Endothelial cell of umbilical vein (primary cell): ENCODE results near the gene HCN1. TPM values are rescaled to one million over a fixed set of nuclear protein-coding genes. Genes with fewer than 3 reads are reported as not detected.

Source experiments
- BruUV-seq: library from RNA; stranded (reverse); fragments of 400-500 nt; replicated peaks from 2 replicates; lab custom pipeline; 2021; lab: Mats Ljungman, UMichigan
- CTCF ChIA-PET: fragments of 300-600, 350-600 bp; sonication (Branson Sonifier 250); formaldehyde crosslinking; loops from one replicate; lab custom pipeline; 2021; ENCODE audit warnings: antibody characterized with exemption, inconsistent platforms; lab: Charles Lee
- POLR2A ChIA-PET: fragments of 300-600, 350-600 bp; sonication (Branson Sonifier 250); formaldehyde crosslinking; loops from one replicate; lab custom pipeline; 2021; ENCODE audit warnings: antibody characterized with exemption, inconsistent platforms; lab: Charles Lee
- DNase-seq: peaks from one replicate; pipeline ENCODE4 v3.0.0-alpha.2; 2011; ENCODE audit warnings: low read depth, low spot score
- FAIRE-seq: peaks from 2 replicates; lab custom pipeline; 2011; peaks lifted over from hg19 to GRCh38; lab: Jason Lieb, UNC
- H2AFZ ChIP-seq: 2 replicates; pipeline ENCODE4 v1.6.0; 2012; ENCODE audit warnings: low read depth, low read length, control low read depth, inconsistent platforms
- H3K27ac ChIP-seq: 2 replicates; pipeline ENCODE4 v1.5.1; 2011; ENCODE audit warnings: low read depth, mild to moderate bottlenecking, control low read depth, low read length, moderate library complexity; ENCODE audit not compliant: insufficient read depth
- H3K27me3 ChIP-seq, 2 experiments: 2 replicates each; pipeline versions ENCODE4 v1.6.0 to v1.6.1; 2011; ENCODE audit warnings: low read length in 2 of 2, mixed read lengths in 1 of 2; ENCODE audit not compliant: control insufficient read depth in 2 of 2, insufficient read depth in 2 of 2
- H3K36me3 ChIP-seq, 2 experiments: 2 replicates in 1 of 2; 3 replicates in 1 of 2; pipeline ENCODE4 v1.5.1; 2011; ENCODE audit warnings: low read length in 2 of 2, mild to moderate bottlenecking in 1 of 2, moderate library complexity in 1 of 2; ENCODE audit not compliant: control insufficient read depth in 2 of 2, insufficient read depth in 2 of 2; ENCODE audit errors: extremely low read depth in 1 of 2
- H3K4me1 ChIP-seq: 3 replicates; pipeline ENCODE4 v1.5.1; 2011; ENCODE audit warnings: mild to moderate bottlenecking, low read length; ENCODE audit not compliant: control insufficient read depth, insufficient read depth; ENCODE audit errors: extremely low read depth
- H3K4me2 ChIP-seq: 2 replicates; pipeline ENCODE4 v1.6.1; 2011; ENCODE audit warnings: low read length, control low read depth, mixed read lengths; ENCODE audit not compliant: insufficient read depth
- H3K4me3 ChIP-seq, 3 experiments: fragments of 200-600 bp in 1 of 3; sonication (generic), shearing (Covaris generic) in 1 of 3; replicated peaks in 1 of 3; 2 replicates each; pipeline ENCODE4 v1.5.1; 2011 to 2016; ENCODE audit warnings: control low read depth in 3 of 3, low read length in 3 of 3, mild to moderate bottlenecking in 2 of 3, inconsistent platforms in 1 of 3, low read depth in 1 of 3, moderate library complexity in 1 of 3; ENCODE audit not compliant: insufficient read depth in 1 of 3
- H3K79me2 ChIP-seq: 2 replicates; pipeline ENCODE4 v1.6.0; 2012; ENCODE audit warnings: low read length, inconsistent platforms; ENCODE audit not compliant: control insufficient read depth, insufficient read depth
- H3K9ac ChIP-seq: replicated peaks from 2 replicates; pipeline ENCODE3; 2011; ENCODE audit warnings: low read length, control low read depth; ENCODE audit not compliant: insufficient read depth; ENCODE audit errors: extremely low read depth
- H3K9me1 ChIP-seq: replicated peaks from 3 replicates; pipeline ENCODE4 v1.6.0; 2011; ENCODE audit warnings: mild to moderate bottlenecking, low read length; ENCODE audit not compliant: control insufficient read depth, insufficient read depth; ENCODE audit errors: extremely low read depth
- H3K9me3 ChIP-seq: replicated peaks from 2 replicates; pipeline ENCODE4 v1.5.1; 2012; ENCODE audit warnings: low read length, inconsistent platforms; ENCODE audit not compliant: control insufficient read depth, insufficient read depth
- H4K20me1 ChIP-seq: replicated peaks from 2 replicates; pipeline ENCODE3; 2011; ENCODE audit warnings: mild to moderate bottlenecking, low read length; ENCODE audit not compliant: control insufficient read depth, insufficient read depth; ENCODE audit errors: extremely low read depth
- CTCF ChIP-seq, 2 donors: IDR thresholded peaks; 1 replicate in 1 of 2; 2 replicates in 1 of 2; pipeline ENCODE4 v1.5.1; 2011; ENCODE audit warnings: low read length in 2 of 2, mild to moderate bottlenecking in 2 of 2, moderate library complexity in 2 of 2, control low read depth in 1 of 2, inconsistent platforms in 1 of 2, low read depth in 1 of 2; ENCODE audit not compliant: insufficient read depth in 1 of 2; ENCODE audit errors: extremely low read depth in 1 of 2
- EZH2 ChIP-seq: IDR thresholded peaks from 2 replicates; pipeline ENCODE4 v1.6.1; 2012; ENCODE audit warnings: borderline replicate concordance, low read depth, mild to moderate bottlenecking, moderate library complexity, low read length, inconsistent platforms; ENCODE audit not compliant: severe bottlenecking
- FOS ChIP-seq: IDR thresholded peaks from 2 replicates; pipeline ENCODE4 v1.6.1; 2011; ENCODE audit warnings: mild to moderate bottlenecking, low read length, moderate library complexity, borderline replicate concordance; ENCODE audit not compliant: insufficient read depth
- GATA2 ChIP-seq: IDR thresholded peaks from 2 replicates; pipeline ENCODE4 v1.7.0; 2011; ENCODE audit warnings: low read depth, mild to moderate bottlenecking, moderate library complexity, mixed read lengths, low read length; ENCODE audit not compliant: insufficient read length, insufficient read depth
- JUN ChIP-seq: IDR thresholded peaks from 2 replicates; pipeline ENCODE4 v1.6.1; 2011; ENCODE audit warnings: borderline replicate concordance, low read depth; ENCODE audit not compliant: insufficient read length, insufficient read depth
- MAX ChIP-seq: IDR thresholded peaks from 2 replicates; pipeline ENCODE4 v1.6.1; 2011; ENCODE audit not compliant: insufficient read depth, insufficient read length
- MYC ChIP-seq: IDR thresholded peaks from one replicate; pipeline ENCODE4 v1.6.1; 2011; ENCODE audit warnings: mild to moderate bottlenecking, low read depth, low read length
- POLR2A ChIP-seq: IDR thresholded peaks from 2 replicates; pipeline ENCODE4 v1.6.1; 2012; ENCODE audit warnings: low read depth, mild to moderate bottlenecking, control low read depth, low read length
- POLR2AphosphoS5 ChIP-seq: IDR thresholded peaks from 2 replicates; pipeline ENCODE4 v1.6.1; 2012; ENCODE audit warnings: low read depth, mild to moderate bottlenecking, control low read depth, low read length, moderate library complexity; ENCODE audit not compliant: insufficient read depth
- dilution Hi-C: fragments of 300-500 bp; cut with MboI; formaldehyde crosslinking; loops from one replicate; pipeline ENCODE4 v1.15.0; 2019; ENCODE audit warnings: low sequenced_read_pairs; ENCODE audit not compliant: extremely low pct_ligation_motif_present
- intact Hi-C: fragments of 100-400 bp; cut with micrococcal nuclease; formaldehyde crosslinking; loops from one replicate; pipeline ENCODE4 v1.10.0; 2022
- polyA plus RNA-seq, 4 experiments: library from polyadenylated mRNA; depleted of rRNA in 3 of 4; stranded (reverse) in 3 of 4; unstranded in 1 of 4; fragments of >200 nt; gene quantifications; 2 replicates each; pipeline versions ENCODE4 v1.2.1 to v1.2.3, GENCODE V29; 2011 to 2012; ENCODE audit warnings: missing spikeins in 1 of 4
- total RNA-seq: library from RNA; stranded (reverse); gene quantifications from 2 replicates; pipeline ENCODE4 v1.2.3, GENCODE V29; 2021

The HCN1 gene
- total and polyA plus RNA-seq, 2 donors (not counting 3 experiments of a cell fraction or from before 2014, with no cell fraction given): not detected

GRCh38 chr5:45277860-45278259, 418.3 kb downstream of the HCN1 start:
- no peaks in the 10 kb centered on the region for H3K9me1 ChIP-seq
- H3K9me3 ChIP-seq: no peaks in the 10 kb centered on the region
- no peaks in the 10 kb centered on the region for H3K79me2 ChIP-seq
- no peak for DNase-seq
- intact Hi-C loops: no loop called here
- no peaks in the 10 kb centered on the region for H3K4me1 ChIP-seq
- H3K27ac ChIP-seq: no peak overlapping the region
- dilution Hi-C loops: no loop called here
- ChIA-PET POLR2A (no interaction called here), CTCF (no interaction called here)
- FAIRE-seq: no peak
- H3K27me3 ChIP-seq: no peaks in the 10 kb centered on the region
- H3K4me2 ChIP-seq: no peak overlapping the region
- H3K4me3 ChIP-seq: no peak overlapping the region
- no TSS peak for BruUV-seq
- H2AFZ ChIP-seq: no peak overlapping the region
- TF ChIP-seq JUN (no peak), POLR2AphosphoS5 (no peak), MAX (no peak), POLR2A (no peak), FOS (no peak)
- no peak overlapping the region for H3K9ac ChIP-seq
- H4K20me1 ChIP-seq: no peaks in the 10 kb centered on the region
- no peaks in the 10 kb centered on the region for H3K36me3 ChIP-seq

GRCh38 chr5:45274241-45274640, 421.9 kb downstream of the HCN1 start:
- Histone ChIP-seq H3K9me1 (no peaks in the 10 kb centered on the region), H3K9me3 (no peaks in the 10 kb centered on the region), H3K4me3 (no peak overlapping the region), H4K20me1 (no peaks in the 10 kb centered on the region), H3K27ac (no peak overlapping the region), H3K4me2 (no peak overlapping the region), H3K36me3 (no peaks in the 10 kb centered on the region), H2AFZ (no peak overlapping the region), H3K79me2 (no peaks in the 10 kb centered on the region), H3K27me3 (no peaks in the 10 kb centered on the region), H3K4me1 (no peaks in the 10 kb centered on the region), H3K9ac (no peak overlapping the region)
- dilution Hi-C loops (no loop called here), intact Hi-C loops (no loop called here)
- POLR2A ChIA-PET: no interaction called here
- no peak for DNase-seq
- CTCF ChIA-PET: no interaction called here
- no TSS peak for BruUV-seq
- TF ChIP-seq MYC (no peak), POLR2AphosphoS5 (no peak), FOS (no peak), MAX (no peak), EZH2 (no peak), GATA2 (no peak), CTCF (IDR thresholded peaks at IDR 0.05; ENCODE audit: extremely low read depth in 1 of 2, insufficient read depth in 1 of 2, low read depth in 1 of 2, low read length in 2 of 2) (no peak), JUN (no peak), POLR2A (no peak)
- no peak for FAIRE-seq
